Measurements from ENCODE around the gene FAM90A26.
"Not testable (repeated sequence)": the region's sequence is repeated elsewhere in the genome, so short reads cannot be mapped to it uniquely, and the experiment has no call there.

The FAM90A26 gene

GRCh38 chr4:9210357-9210756, 40.1 kb downstream of the FAM90A26 start, which contains the start of gene USP17L10:
Gene USP17L10, plus strand, starts transcription at chr4:9210657. Its CDS starts 0 bp downstream, at chr4:9210657.
- not testable (repeated sequence) for H3K27ac ChIP-seq; H3K4me1 ChIP-seq; H3K27me3 ChIP-seq; H3K4me3 ChIP-seq; H3K9me3 ChIP-seq (replicated peaks in 1 of 11); H3K36me3 ChIP-seq; H4K20me1 ChIP-seq; H3K4me2 ChIP-seq; H3K9ac ChIP-seq

GRCh38 chr4:9214701-9215100, 44.5 kb downstream of the FAM90A26 start:
- H3K4me2 ChIP-seq; H3K36me3 ChIP-seq; H3K4me1 ChIP-seq; H3K27ac ChIP-seq; H3K27me3 ChIP-seq; H3K9ac ChIP-seq; H3K9me3 ChIP-seq (replicated peaks in 1 of 11); H3K4me3 ChIP-seq; H4K20me1 ChIP-seq: not testable (repeated sequence)

GRCh38 chr4:9215105-9215504, 44.9 kb downstream of the FAM90A26 start, which contains the start of gene USP17L11:
Gene USP17L11, plus strand, starts transcription at chr4:9215405. Its CDS starts 0 bp downstream, at chr4:9215405.
- H3K9me3 ChIP-seq (replicated peaks in 1 of 11); H4K20me1 ChIP-seq: not testable (repeated sequence)

GRCh38 chr4:9219852-9220251, 49.6 kb downstream of the FAM90A26 start, which contains the start of gene USP17L12:
Gene USP17L12, plus strand, starts transcription at chr4:9220152. Its CDS starts 0 bp downstream, at chr4:9220152.
- H4K20me1 ChIP-seq; H3K9ac ChIP-seq; H3K36me3 ChIP-seq; H3K27me3 ChIP-seq; H3K4me1 ChIP-seq; H3K9me3 ChIP-seq (replicated peaks in 1 of 11); H3K4me3 ChIP-seq; H3K27ac ChIP-seq; H3K4me2 ChIP-seq: not testable (repeated sequence)

More at GRCh38 chr4:9215105-9215504, 44.9 kb downstream of the FAM90A26 start, which contains the start of gene USP17L11:
- H3K27me3 ChIP-seq, H3K4me3 ChIP-seq, H3K9ac ChIP-seq, H3K4me2 ChIP-seq, H3K36me3 ChIP-seq, H3K27ac ChIP-seq, H3K4me1 ChIP-seq: not testable (repeated sequence)

- not testable (repeated sequence) for H3K4me3 ChIP-seq; H3K27ac ChIP-seq; H3K36me3 ChIP-seq; H3K9ac ChIP-seq; H4K20me1 ChIP-seq; H3K27me3 ChIP-seq; H3K4me2 ChIP-seq; H3K9me3 ChIP-seq (replicated peaks in 1 of 11); H3K4me1 ChIP-seq
Observed at GRCh38 chr4:9224596-9224995, 54.4 kb downstream of the FAM90A26 start, which contains the start of gene USP17L13. Gene USP17L13, plus strand, starts transcription at chr4:9224896. Its CDS starts 0 bp downstream, at chr4:9224896.

Data from BLaER1 treated with 17β-estradiol and CSF1 and Interleukin-3, amounts not matched to agents 10 nM and 100 nM (cell line).